Measurements from ENCODE around the gene MAN1C1.

DNA sequence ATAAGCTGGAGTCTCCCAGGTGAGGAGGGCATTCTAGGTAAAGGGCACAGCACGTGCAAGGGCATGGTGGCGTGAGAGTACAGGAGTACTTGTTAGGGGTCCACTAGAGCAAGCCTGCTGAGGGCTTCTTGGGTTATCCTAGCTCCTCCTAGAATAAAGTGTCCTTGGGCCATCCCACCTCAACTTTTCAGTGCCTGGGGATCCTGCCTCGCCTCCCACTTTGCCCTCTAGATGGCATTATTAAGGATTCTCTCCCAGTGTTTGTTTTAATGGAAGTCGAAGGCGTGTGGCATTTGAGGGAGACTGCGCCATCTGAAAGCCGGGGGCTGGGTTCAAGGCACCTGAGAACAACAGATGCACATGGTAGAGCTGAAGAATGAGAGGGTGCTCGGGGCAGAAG, 108.9 kb downstream of the MAN1C1 start:
- TF ChIP-seq RAD21 (IDR thresholded peaks at IDR 0.05; ENCODE audit: low read depth) (no peak), EGR1 (IDR thresholded peaks at IDR 0.05) (no peak), CREB1 (IDR thresholded peaks at IDR 0.05; ENCODE audit: low read depth) (no peak), FOXM1 (IDR thresholded peaks at IDR 0.05; ENCODE audit: borderline replicate concordance, low read depth) (no peak), REST (IDR thresholded peaks at IDR 0.05; ENCODE audit: low read depth) (no peak)
